KOPT-K1 (cell line): ENCODE data around the gene IZUMO2.

Experiments
- H3K27ac ChIP-seq: fragments of 200-600 bp; sonication (generic); 2 replicates; pipeline ENCODE4 v1.5.1; 2016; ENCODE audit warnings: antibody characterized with exemption, mild to moderate bottlenecking, low read depth, low read length; ENCODE audit not compliant: poor library complexity, severe bottlenecking
- H3K36me3 ChIP-seq: fragments of 200-600 bp; sonication (generic); 2 replicates; pipeline ENCODE4 v1.5.1; 2017; ENCODE audit warnings: antibody characterized with exemption, mild to moderate bottlenecking, low read length, moderate library complexity; ENCODE audit not compliant: insufficient read depth
- H3K9me3 ChIP-seq: fragments of 200-600 bp; sonication (generic); 2 replicates; pipeline ENCODE4 v1.5.1; 2017; ENCODE audit warnings: antibody characterized with exemption, low read length, mild to moderate bottlenecking; ENCODE audit not compliant: insufficient read depth, poor library complexity, severe bottlenecking

The IZUMO2 gene

DNA sequence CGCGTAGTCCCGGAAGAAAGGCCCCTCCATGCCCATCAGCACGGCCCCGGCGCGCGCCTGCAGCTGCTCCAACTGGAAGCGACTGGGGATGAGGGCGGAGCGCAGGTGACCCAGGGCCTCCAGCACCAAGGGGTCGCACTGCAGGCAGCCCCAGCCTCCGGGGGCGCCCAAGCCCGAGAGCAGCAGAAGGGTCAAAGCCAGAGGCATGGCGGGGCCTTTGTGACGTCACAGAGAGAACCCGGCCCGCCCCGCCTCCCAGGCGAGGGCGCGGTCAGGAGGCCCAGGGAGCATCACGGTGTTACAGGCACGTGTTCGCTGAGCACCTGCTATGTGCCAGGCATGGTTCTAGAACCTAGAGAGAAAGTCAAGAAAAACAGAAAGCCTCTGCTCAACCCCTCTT lies at the start of gene IZUMO2:
Gene IZUMO2 (minus strand): TSS at position 294 of the 400 bp plus-strand sequence. CDS start 87 bp downstream, at position 207.
- Histone ChIP-seq H3K27ac (no peak within 1 kb of the TSS), H3K36me3 (no peaks in the 10 kb centered on the region), H3K9me3 (no peaks in the 10 kb centered on the region)

- Histone ChIP-seq H3K9me3 (peaks cover 6% of the 10 kb centered on the region), H3K27ac (no peak overlapping the region), H3K36me3 (no peaks in the 10 kb centered on the region)
These were observed 47.3 kb upstream of the IZUMO2 start for GRCh38 chr19:50210425-50210824.

GRCh38 chr19:50209131-50209530 lies 46.0 kb upstream of the IZUMO2 start:
- no peaks in the 10 kb centered on the region for H3K36me3 ChIP-seq
- H3K9me3 ChIP-seq = peaks cover 6% of the 10 kb centered on the region
- no peak overlapping the region for H3K27ac ChIP-seq

GRCh38 chr19:50207730-50208129 lies 44.6 kb upstream of the IZUMO2 start:
- Histone ChIP-seq H3K27ac (no peak overlapping the region), H3K36me3 (no peaks in the 10 kb centered on the region), H3K9me3 (peaks cover 6% of the 10 kb centered on the region)

DNA sequence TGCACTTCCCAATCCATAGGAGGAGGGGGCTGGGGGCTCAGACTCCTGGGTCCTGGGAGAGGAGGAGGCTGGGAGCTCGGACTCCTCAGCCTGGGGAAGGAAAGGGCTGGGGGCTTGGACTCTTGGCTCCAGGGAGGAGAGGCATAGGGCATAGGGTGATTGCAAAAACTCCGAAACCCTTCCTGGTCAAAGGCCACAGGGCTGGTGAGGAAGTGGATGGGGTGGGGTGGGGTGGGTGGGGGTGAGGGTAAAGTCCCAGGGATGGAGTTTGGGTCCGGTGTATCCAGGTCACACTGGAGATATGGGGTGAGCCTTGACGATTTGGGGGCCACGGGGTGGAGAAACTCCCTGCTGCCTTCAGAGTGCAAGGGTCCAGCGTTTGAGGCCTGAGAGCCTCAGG lies 43.1 kb upstream of the IZUMO2 start:
- Histone ChIP-seq H3K27ac (no peak overlapping the region), H3K36me3 (no peaks in the 10 kb centered on the region), H3K9me3 (no peaks in the 10 kb centered on the region)

DNA sequence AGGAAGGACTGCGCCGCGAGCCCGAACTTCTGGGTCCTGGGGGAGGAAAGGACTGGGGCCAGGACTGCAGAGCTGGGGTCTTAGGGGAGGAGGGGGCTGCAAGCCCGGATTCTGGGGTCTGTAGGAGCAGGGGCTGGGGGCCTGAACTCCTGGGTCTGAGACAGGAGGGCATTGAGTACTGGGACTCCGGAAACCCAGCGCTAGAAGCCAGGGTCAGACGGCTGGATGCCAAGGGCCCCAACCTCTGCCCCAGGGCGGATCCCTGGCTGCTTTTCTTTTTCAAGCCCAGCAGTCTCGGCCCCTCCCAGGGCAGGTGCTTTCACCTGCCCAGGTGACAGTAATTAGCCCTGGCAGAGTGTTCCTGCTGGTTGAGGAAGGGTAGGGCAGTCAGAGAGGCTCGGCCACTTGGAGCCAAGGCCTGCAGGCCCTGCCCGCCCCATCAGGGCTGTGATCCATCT lies 42.6 kb upstream of the IZUMO2 start:
- Histone ChIP-seq H3K9me3 (no peaks in the 10 kb centered on the region), H3K36me3 (no peaks in the 10 kb centered on the region), H3K27ac (no peak overlapping the region)

GRCh38 chr19:50204811-50205675 lies 42.0 kb upstream of the IZUMO2 start:
- Histone ChIP-seq H3K9me3 (no peaks in the 10 kb centered on the region), H3K36me3 (no peaks in the 10 kb centered on the region), H3K27ac (no peak overlapping the region)

DNA sequence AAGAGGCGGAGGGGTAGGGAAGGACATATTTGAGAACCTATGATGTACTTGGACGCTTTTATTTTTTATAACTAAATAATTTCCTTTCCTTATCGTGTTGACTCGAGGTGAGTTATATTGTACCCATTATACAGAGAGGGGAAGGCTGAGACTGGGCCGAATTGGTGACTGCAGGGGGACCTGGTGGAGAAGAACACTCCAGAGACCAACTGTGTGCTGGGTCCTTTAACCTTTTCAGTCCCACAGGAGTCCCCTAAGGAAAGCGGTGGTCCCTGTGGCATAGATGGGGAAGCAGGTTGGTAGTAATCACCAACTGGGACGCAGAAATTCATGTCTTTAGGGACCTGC lies 41.0 kb upstream of the IZUMO2 start:
- no peaks in the 10 kb centered on the region for H3K9me3 ChIP-seq
- no peak overlapping the region for H3K27ac ChIP-seq
- no peaks in the 10 kb centered on the region for H3K36me3 ChIP-seq

DNA sequence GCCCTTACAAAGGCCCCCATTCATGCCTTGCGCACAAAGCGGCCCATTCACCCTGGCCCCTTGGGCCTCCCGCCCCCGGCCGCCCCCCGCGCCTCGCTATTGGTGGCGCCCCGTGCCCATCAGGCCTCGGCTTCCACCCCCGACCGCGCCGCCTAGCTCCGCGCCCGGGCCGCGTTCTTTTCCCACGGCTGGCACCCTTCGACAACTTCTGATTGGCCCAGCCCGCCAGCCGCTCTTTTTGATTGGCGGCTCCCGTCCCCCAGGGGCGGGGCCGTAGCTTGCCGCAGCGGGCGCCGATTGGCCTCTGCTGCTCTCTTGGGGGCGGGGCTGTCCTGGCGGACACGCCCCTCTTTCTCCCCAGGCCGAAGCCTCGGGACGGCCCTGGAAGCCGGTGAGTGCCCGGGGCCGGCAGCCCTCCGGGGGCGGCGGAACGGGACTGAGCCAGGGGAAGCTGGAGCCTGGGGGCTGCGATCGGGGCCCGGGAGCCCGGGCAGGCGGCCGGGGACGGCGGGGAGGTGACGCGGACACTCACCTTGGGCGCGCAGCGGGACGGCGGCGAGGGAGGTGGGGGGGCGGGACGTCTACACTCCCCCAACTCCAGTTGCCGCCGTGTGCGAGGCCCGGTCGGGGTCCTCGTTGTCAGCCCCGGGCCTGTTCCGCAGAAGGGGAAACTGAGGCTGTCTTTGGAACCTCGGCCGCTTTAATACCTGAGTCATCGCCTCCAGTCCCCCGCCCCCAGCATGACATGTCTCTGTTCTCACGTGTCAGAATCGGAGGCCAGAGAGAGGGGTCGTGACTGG lies 40.4 kb upstream of the IZUMO2 start, which contains the start of gene MYH14:
Gene MYH14 (plus strand): TSS at position 342 of the 800 bp plus-strand sequence. CDS start 6,744 bp downstream, outside the sequence.
- Histone ChIP-seq H3K36me3 (no peaks in the 10 kb centered on the region), H3K27ac (no peak within 1 kb of the TSS), H3K9me3 (no peaks in the 10 kb centered on the region)

DNA sequence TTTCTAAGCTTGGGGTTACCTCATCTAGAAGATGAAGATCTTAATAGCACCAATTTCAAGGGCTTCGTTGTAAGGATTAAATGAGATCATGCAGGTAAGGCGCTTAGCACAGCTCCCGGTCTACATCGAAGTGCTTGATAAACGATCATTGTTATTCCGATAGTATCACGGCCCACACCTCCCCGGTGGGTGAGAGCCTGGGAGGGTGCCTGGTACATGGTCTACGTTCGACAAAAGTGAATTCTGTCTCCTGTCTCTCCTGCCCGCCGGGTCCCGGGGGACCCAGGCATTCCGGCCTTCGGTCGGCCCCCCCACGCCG lies 39.8 kb upstream of the IZUMO2 start:
- no peak overlapping the region for H3K27ac ChIP-seq
- no peaks in the 10 kb centered on the region for H3K9me3 ChIP-seq
- no peaks in the 10 kb centered on the region for H3K36me3 ChIP-seq

- no peak overlapping the region for H3K27ac ChIP-seq
These were observed 39.3 kb upstream of the IZUMO2 start for GRCh38 chr19:50202386-50202785.

GRCh38 chr19:50199259-50199555 lies 36.1 kb upstream of the IZUMO2 start:
- Histone ChIP-seq H3K36me3 (no peaks in the 10 kb centered on the region), H3K9me3 (no peaks in the 10 kb centered on the region), H3K27ac (no peak overlapping the region)

More at GRCh38 chr19:50202386-50202785, 39.3 kb upstream of the IZUMO2 start:
- Histone ChIP-seq H3K9me3 (no peaks in the 10 kb centered on the region), H3K36me3 (no peaks in the 10 kb centered on the region)

DNA sequence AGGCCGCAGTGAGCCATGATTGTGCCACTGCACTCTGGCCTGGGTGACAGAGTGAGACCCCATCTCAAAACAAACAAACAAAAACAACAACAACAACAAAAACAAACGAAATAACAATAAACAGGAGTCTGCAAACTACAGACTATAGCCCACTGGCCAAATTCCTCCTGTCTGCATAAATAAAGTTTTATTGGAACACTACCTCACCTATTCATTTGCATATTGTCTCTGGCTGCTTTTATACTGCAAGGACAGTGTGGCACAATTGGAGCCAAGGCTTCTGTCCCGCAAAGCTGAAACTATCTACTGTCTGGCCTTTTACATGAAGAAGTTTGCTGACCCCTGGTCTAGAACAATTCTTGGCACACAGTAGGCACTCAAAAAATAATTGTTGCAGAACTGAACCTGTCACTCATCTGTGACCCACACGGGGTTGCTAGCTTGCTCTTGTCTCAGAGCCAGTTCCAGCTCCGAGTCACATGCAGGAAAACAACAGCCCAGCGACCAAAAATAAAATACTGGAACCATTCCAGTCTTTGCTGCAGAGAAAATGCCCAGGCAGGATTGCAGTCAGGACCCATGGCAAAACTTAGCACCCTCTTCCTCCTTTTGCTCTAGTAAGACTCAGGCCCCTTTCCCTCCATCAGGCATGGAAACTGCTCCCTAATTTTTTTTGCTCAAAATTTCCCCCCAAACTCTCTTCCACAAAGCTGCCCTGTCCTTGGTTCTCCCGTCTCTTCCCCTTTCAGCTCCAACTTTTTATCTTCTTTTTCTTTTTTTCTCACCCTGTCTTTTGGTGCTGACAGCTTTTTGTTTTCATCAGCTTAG lies 35.6 kb upstream of the IZUMO2 start:
- no peak overlapping the region for H3K27ac ChIP-seq
- no peaks in the 10 kb centered on the region for H3K36me3 ChIP-seq
- H3K9me3 ChIP-seq = no peaks in the 10 kb centered on the region

DNA sequence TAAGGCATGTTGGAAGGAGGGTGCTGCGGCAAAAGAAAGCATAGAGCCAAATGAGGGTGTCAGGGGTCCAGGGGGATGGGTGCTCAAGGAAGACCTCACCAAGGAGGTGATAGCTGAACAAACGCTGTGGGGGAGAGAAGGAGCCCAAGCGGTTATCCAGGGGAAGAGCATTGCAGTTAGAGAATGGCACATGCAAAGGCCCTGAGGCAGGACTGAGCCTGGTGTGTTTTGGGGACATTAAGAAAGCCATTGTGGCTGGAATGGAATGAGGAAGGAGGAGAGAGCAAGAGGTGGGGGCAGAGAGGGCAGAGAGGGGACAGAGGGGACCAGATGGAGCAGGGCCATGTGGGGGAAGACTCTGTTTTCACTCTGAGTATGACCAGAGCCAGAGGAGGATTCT lies 34.3 kb upstream of the IZUMO2 start:
- no peaks in the 10 kb centered on the region for H3K36me3 ChIP-seq
- no peaks in the 10 kb centered on the region for H3K9me3 ChIP-seq
- H3K27ac ChIP-seq = no peak overlapping the region

DNA sequence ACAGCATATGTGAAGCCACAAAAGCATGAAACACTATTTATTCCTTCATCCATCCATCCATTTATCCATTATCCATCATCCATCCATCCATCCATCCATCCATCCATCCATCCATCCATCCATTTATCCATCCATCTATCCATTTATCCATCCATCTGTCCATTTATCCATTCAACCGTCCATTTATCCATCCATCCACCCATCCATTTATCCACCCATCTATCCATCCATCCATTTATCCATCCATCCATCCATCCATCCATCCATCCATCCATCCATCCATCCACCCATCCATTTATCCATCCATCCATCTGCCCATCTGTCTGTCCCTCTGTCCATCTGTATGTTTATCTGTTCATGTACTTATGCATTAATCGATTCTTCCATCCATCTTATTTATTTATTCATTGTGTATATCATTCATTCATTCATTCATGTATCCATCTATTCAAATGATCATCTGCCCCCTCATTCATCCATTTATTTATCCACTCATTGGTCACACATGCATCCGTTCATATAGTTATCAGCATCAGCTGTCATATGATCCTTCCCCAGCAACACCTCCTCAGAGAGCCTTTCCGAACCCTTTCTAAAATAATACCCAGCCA lies 33.3 kb upstream of the IZUMO2 start:
- Histone ChIP-seq H3K9me3 (no peaks in the 10 kb centered on the region), H3K36me3 (no peaks in the 10 kb centered on the region), H3K27ac (no peak overlapping the region)
